H4 (cell line): ENCODE data around the gene MYCBP2. TPM values are rescaled to one million over a fixed set of nuclear protein-coding genes. Genes with fewer than 3 reads are reported as not detected.
"Not testable (repeated sequence)": the region's sequence is repeated elsewhere in the genome, so short reads cannot be mapped to it uniquely, and the experiment has no call there.

Experiments
- DNase-seq: peaks from one replicate; pipeline ENCODE4 v3.0.0-alpha.2; 2015; ENCODE audit warnings: low spot score
- total RNA-seq: library from RNA; depleted of rRNA; stranded (reverse); fragments of >200 nt; shearing (Covaris generic); gene quantifications from 2 replicates; pipeline ENCODE4 v1.2.3, GENCODE V29; 2014

MYCBP2 gene
- total RNA-seq, 1 experiment from 2014 or later, result 20.6 TPM

GRCh38 chr13:77338961-77339401 lies 12.1 kb upstream of the MYCBP2 start:
- DNase-seq, result no peak

GRCh38 chr13:77338329-77338728 lies 11.4 kb upstream of the MYCBP2 start:
- DNase-seq, result no peak

- DNase-seq, result no peak
These were observed 10.3 kb upstream of the MYCBP2 start for GRCh38 chr13:77337159-77337558.

- DNase-seq, result no peak
These were observed 8.6 kb upstream of the MYCBP2 start for GRCh38 chr13:77335543-77335942.

GRCh38 chr13:77333594-77333993 lies 6.7 kb upstream of the MYCBP2 start:
- DNase-seq, result no peak

- DNase-seq, result no peak
These were observed 4.5 kb upstream of the MYCBP2 start for GRCh38 chr13:77331421-77331820.

GRCh38 chr13:77329911-77330584 lies 3.2 kb upstream of the MYCBP2 start:
- no peak for DNase-seq

GRCh38 chr13:77329133-77329910 lies 2.4 kb upstream of the MYCBP2 start:
- peak; percentile 93 for DNase-seq

GRCh38 chr13:77328819-77329132 lies 1.9 kb upstream of the MYCBP2 start:
- no peak for DNase-seq

GRCh38 chr13:77325371-77325980 lies 1.4 kb downstream of the MYCBP2 start:
- no peak for DNase-seq

GRCh38 chr13:77323858-77324257 lies 3.0 kb downstream of the MYCBP2 start:
- no peak for DNase-seq

GRCh38 chr13:77319536-77319935 lies 7.4 kb downstream of the MYCBP2 start:
- DNase-seq, result no peak

GRCh38 chr13:77318741-77319140 lies 8.2 kb downstream of the MYCBP2 start:
- DNase-seq, result no peak

- DNase-seq, result no peak
These were observed 10.5 kb downstream of the MYCBP2 start for GRCh38 chr13:77316430-77316829.

- DNase-seq, result not testable (repeated sequence)
These were observed 11.4 kb downstream of the MYCBP2 start for GRCh38 chr13:77315509-77315908.

- DNase-seq, result no peak
These were observed 13.0 kb downstream of the MYCBP2 start for GRCh38 chr13:77313923-77314322.

- DNase-seq, result no peak
These were observed 14.6 kb downstream of the MYCBP2 start for GRCh38 chr13:77312311-77312710.

- DNase-seq, result no peak
These were observed 16.2 kb downstream of the MYCBP2 start for GRCh38 chr13:77310579-77311279.

GRCh38 chr13:77310161-77310560 lies 16.7 kb downstream of the MYCBP2 start:
- no peak for DNase-seq

GRCh38 chr13:77309254-77309653 lies 17.6 kb downstream of the MYCBP2 start:
- DNase-seq, result no peak

- no peak for DNase-seq
These were observed 20.4 kb downstream of the MYCBP2 start for GRCh38 chr13:77306458-77306857.

GRCh38 chr13:77305266-77305665 lies 21.6 kb downstream of the MYCBP2 start:
- DNase-seq, result no peak
